K562 (cell line): ENCODE results near the gene PIKFYVE. TPM values are rescaled to one million over a fixed set of nuclear protein-coding genes. Genes with fewer than 3 reads are reported as not detected.

ENCODE experiments used
- BCLAF1 ChIP-seq, 2 experiments: fragments of 450-650 bp in 1 of 2; IDR thresholded peaks; 2 replicates each; pipeline ENCODE4 v1.6.1; 2011 to 2017; ENCODE audit warnings: low read depth in 2 of 2, antibody characterized with exemption in 1 of 2, borderline replicate concordance in 1 of 2, low read length in 1 of 2, mild to moderate bottlenecking in 1 of 2, mixed read lengths in 1 of 2; ENCODE audit not compliant: control insufficient read depth in 1 of 2
- BDP1 ChIP-seq: IDR thresholded peaks from 3 replicates; pipeline ENCODE4 v1.6.1; 2011; ENCODE audit not compliant: insufficient read length, insufficient read depth
- BRD4 ChIP-seq: fragments of 200-600 bp; sonication (generic); IDR thresholded peaks from 2 replicates; pipeline ENCODE4 v1.6.1; 2017; ENCODE audit warnings: inconsistent platforms
- BRD9 ChIP-seq: fragments of 450-650 bp; IDR thresholded peaks from 2 replicates; pipeline ENCODE4 v1.6.1; 2018; ENCODE audit warnings: low read depth; ENCODE audit not compliant: partially characterized antibody
- ESRRB ChIP-seq: fragments of 250-450 bp; sonication (Bioruptor Pico); IDR thresholded peaks from 2 replicates; pipeline ENCODE4 v1.5.0; 2020; ENCODE audit warnings: mild to moderate bottlenecking, moderate library complexity, borderline replicate concordance
- GABPB1 ChIP-seq: sonication (generic); formaldehyde crosslinking; IDR thresholded peaks from 2 replicates; pipeline ENCODE4 v1.8.0; 2022; ENCODE audit warnings: mild to moderate bottlenecking, missing genetic modification reagents
- HDAC3 ChIP-seq: fragments of 450-650 bp; IDR thresholded peaks from 2 replicates; pipeline ENCODE4 v1.6.1; 2018; ENCODE audit warnings: borderline replicate concordance, mild to moderate bottlenecking, moderate library complexity; ENCODE audit not compliant: partially characterized antibody
- IRF2 ChIP-seq: sonication (generic); formaldehyde crosslinking; IDR thresholded peaks from 2 replicates; pipeline ENCODE4 v1.8.1; 2022; ENCODE audit warnings: mild to moderate bottlenecking, missing genetic modification reagents
- KHSRP ChIP-seq: fragments of 450-650 bp; IDR thresholded peaks from 2 replicates; pipeline ENCODE4 v1.6.1; 2017
- PBX2 ChIP-seq, 2 experiments: IDR thresholded peaks in 1 of 2; conservative IDR thresholded peaks in 1 of 2; 2 replicates each; pipeline ENCODE4 v1.6.1; 2016; ENCODE audit warnings: low read depth in 2 of 2, mild to moderate bottlenecking in 1 of 2, missing compliant biosample characterization in 1 of 2, missing genetic modification characterization in 1 of 2, moderate library complexity in 1 of 2
- RB1 ChIP-seq: fragments of 450-650 bp; IDR thresholded peaks from 2 replicates; pipeline ENCODE4 v1.6.1; 2017; ENCODE audit warnings: low read depth, mild to moderate bottlenecking
- SNAPC5 ChIP-seq: fragments of 250-450 bp; sonication (Bioruptor Pico); IDR thresholded peaks from 2 replicates; pipeline ENCODE4 v1.8.0; 2021; ENCODE audit warnings: moderate library complexity, mild to moderate bottlenecking, inconsistent platforms
- TCF3 ChIP-seq: sonication (generic); formaldehyde crosslinking; IDR thresholded peaks from 2 replicates; pipeline ENCODE4 v1.4.0; 2020; ENCODE audit warnings: mild to moderate bottlenecking, missing genetic modification reagents
- THAP7 ChIP-seq: fragments of 250-450 bp; sonication (Bioruptor Pico); IDR thresholded peaks from 2 replicates; pipeline ENCODE4 v1.5.0; 2021
- XRCC5 ChIP-seq: fragments of 200-400 bp; formaldehyde crosslinking; IDR thresholded peaks from 2 replicates; pipeline ENCODE4 v1.6.1; 2017; ENCODE audit warnings: low read depth, mild to moderate bottlenecking, low read length
- ZC3H8 ChIP-seq: fragments of 450-650 bp; IDR thresholded peaks from 2 replicates; pipeline ENCODE4 v1.6.1; 2017
- ZMIZ1 ChIP-seq, 2 experiments: fragments of 150-350 bp in 1 of 2; IDR thresholded peaks; 2 replicates each; pipeline ENCODE4 v1.6.1; 2012 to 2016; ENCODE audit warnings: low read depth in 2 of 2, low read length in 2 of 2, mild to moderate bottlenecking in 1 of 2, moderate library complexity in 1 of 2
- ZNF316 ChIP-seq: fragments of 450-650 bp; IDR thresholded peaks from 2 replicates; pipeline ENCODE4 v1.6.1; 2016
- polyA plus RNA-seq, 8 experiments: library from polyadenylated mRNA; depleted of rRNA in 4 of 8; stranded (reverse) in 5 of 8; unstranded in 3 of 8; fragments of >200 nt; fragmentation: Nextera tagmentation in 2 of 8; fragmentation: Illumina TruSeq in 1 of 8; extraction: Ambion mirVana in 2 of 8; extraction: Trizol in 1 of 8; gene quantifications; 2 replicates each; pipeline versions ENCODE4 v1.2.1 to v1.2.3, GENCODE V29; 2011 to 2014; ENCODE audit warnings: inconsistent platforms in 1 of 8, missing spikeins in 1 of 8
- total RNA-seq, 7 experiments: library from RNA; depleted of rRNA in 6 of 7; stranded (reverse); fragments of >200 nt in 6 of 7; fragmentation: Illumina TruSeq in 2 of 7; extraction: Trizol in 2 of 7; gene quantifications; 2 replicates each; pipeline versions ENCODE4 v1.2.1 to v1.2.3, GENCODE V29; 2011 to 2021; ENCODE audit warnings: low replicate concordance in 1 of 7

The PIKFYVE gene
- total and polyA plus RNA-seq, 9 of the 15 experiments (the other 6 are each of a cell fraction or from before 2014, with no cell fraction given): 3.6 to 25.6 (median 16.7) TPM

- no peak for TF ChIP-seq PBX2 (CRISPR knock-in tag; IDR thresholded peaks at IDR 0.05; ENCODE audit: low read depth)
- no peak for TF ChIP-seq PBX2 (tag; conservative IDR thresholded peaks at IDR 0.05; ENCODE audit: low read depth)
- TF ChIP-seq ESRRB: no peak
- TF ChIP-seq TCF3: no peak; the same call in 1 of the 2 replicates
- no peak for TF ChIP-seq IRF2 (CRISPR knock-in tag)
- TF ChIP-seq GABPB1 (CRISPR knock-in tag): no peak
- no peak for TF ChIP-seq THAP7
- no peak for TF ChIP-seq ZNF316
- no peak for TF ChIP-seq ZC3H8
- no peak for TF ChIP-seq KHSRP
- TF ChIP-seq BRD4: no peak
- no peak for TF ChIP-seq BCLAF1 (IDR thresholded peaks at IDR 0.05; ENCODE audit: borderline replicate concordance in 1 of 2, control insufficient read depth in 1 of 2, low read depth in 2 of 2, low read length in 1 of 2)
- TF ChIP-seq BDP1: no peak
- TF ChIP-seq BRD9: peak; percentile 1
- TF ChIP-seq SNAPC5 (CRISPR knock-in tag): no peak
- TF ChIP-seq XRCC5: no peak
- no peak for TF ChIP-seq HDAC3
- no peak for TF ChIP-seq RB1
- TF ChIP-seq ZMIZ1 (IDR thresholded peaks at IDR 0.05; ENCODE audit: low read depth in 2 of 2, low read length in 2 of 2): no peak; a peak in 1 of 4 replicates
Observed at GRCh38 chr2:208254118-208254870, 11.8 kb upstream of the PIKFYVE start (continued).
